ENCODE data around the gene RRP1B. TPM values are rescaled to one million over a fixed set of nuclear protein-coding genes. Genes with fewer than 3 reads are reported as not detected.
"Not testable (repeated sequence)": the region's sequence is repeated elsewhere in the genome, so short reads cannot be mapped to it uniquely, and the experiment has no call there.

Gene RRP1B
- total RNA-seq, 1 experiment from 2014 or later = 30.7 TPM

DNA sequence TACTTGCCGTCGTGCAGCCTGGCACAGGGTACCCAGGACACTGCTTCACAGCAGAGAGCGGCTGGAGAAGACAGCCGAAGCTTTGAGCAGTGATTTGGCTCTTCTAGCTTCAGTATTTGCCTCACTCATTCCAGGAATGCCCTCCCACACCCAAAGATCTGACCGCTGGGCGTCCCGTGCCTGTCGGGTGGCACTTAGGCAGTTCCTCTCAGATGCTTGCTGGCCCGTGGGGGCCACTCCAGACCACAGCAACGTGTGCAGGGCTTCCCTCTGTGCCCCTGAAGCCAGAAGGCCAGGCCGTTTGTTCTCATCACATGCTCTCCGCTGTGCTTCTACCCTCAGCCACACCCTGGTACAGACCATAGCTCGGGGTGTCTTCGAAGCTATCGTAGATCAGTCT is 17.0 kb downstream of the RRP1B start:
- no peak for DNase-seq (ENCODE audit: low read depth, low spot score)
- POLR2A ChIA-PET = no interaction called here
- intact Hi-C loops (cut with micrococcal nuclease; ENCODE audit: unreplicated experiment) = no loop called here
- TF ChIP-seq TCF7L2 (IDR thresholded peaks at IDR 0.05; ENCODE audit: low read depth, low read length) (no peak), POLR2AphosphoS5 (IDR thresholded peaks at IDR 0.05; ENCODE audit: low read depth, low read length) (no peak)
- TF ChIP-seq, protein P1, sequence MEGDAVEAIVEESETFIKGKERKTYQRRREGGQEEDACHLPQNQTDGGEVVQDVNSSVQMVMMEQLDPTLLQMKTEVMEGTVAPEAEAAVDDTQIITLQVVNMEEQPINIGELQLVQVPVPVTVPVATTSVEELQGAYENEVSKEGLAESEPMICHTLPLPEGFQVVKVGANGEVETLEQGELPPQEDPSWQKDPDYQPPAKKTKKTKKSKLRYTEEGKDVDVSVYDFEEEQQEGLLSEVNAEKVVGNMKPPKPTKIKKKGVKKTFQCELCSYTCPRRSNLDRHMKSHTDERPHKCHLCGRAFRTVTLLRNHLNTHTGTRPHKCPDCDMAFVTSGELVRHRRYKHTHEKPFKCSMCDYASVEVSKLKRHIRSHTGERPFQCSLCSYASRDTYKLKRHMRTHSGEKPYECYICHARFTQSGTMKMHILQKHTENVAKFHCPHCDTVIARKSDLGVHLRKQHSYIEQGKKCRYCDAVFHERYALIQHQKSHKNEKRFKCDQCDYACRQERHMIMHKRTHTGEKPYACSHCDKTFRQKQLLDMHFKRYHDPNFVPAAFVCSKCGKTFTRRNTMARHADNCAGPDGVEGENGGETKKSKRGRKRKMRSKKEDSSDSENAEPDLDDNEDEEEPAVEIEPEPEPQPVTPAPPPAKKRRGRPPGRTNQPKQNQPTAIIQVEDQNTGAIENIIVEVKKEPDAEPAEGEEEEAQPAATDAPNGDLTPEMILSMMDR (IDR thresholded peaks at IDR 0.05) = no peak
- CTCF ChIA-PET = no interaction called here
- no peaks in the 10 kb centered on the region for H3K9me3 ChIP-seq (ENCODE audit: control insufficient read depth, insufficient read depth, low read depth, low read length)
- no peaks in the 10 kb centered on the region for H3K27me3 ChIP-seq (ENCODE audit: control insufficient read depth, insufficient read depth, low read length)
- in situ Hi-C loops (cut with HindIII; ENCODE audit: low pct_unique_long_range_greater_than_20kb, low sequenced_read_pairs) = no loop called here
- no peak overlapping the region for H3K27ac ChIP-seq (ENCODE audit: low read length)
- H3K4me3 ChIP-seq (ENCODE audit: low read depth in 2 of 2, low read length in 2 of 2) = no peak overlapping the region
- no peaks in the 10 kb centered on the region for H3K4me1 ChIP-seq (ENCODE audit: control insufficient read depth, insufficient read depth, low read length)
- no TSS peak for BruUV-seq (replicated peaks)
- no peaks in the 10 kb centered on the region; the same call in 1 of the 2 replicates for H3K36me3 ChIP-seq (ENCODE audit: control insufficient read depth, insufficient read depth, low read length)
- ATAC-seq = no peak

DNA sequence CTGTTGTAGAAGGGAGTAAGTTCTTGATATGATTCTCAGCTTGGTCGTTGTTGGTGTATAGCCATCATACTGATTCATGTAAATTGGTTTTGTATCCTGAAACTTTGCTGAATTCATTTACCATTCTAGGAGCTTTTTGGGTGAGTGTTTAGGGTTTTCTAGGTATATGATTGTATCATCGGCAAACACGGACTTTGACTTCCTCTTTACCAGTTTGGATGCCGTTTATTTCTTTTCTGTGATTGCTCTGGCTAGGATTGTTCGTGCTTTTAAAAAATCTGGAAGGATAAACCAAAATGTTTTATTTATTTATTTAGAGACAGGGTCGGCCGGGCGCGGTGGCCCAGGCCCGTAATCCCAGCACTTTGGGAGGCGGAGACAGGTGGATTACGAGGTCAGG is 20.6 kb downstream of the RRP1B start:
- POLR2A ChIA-PET = interaction anchor here (0.6 kb wide), 1 partner anchor 55 kb away, joined by 5 read pairs; no protein-coding TSS in a partner anchor
- no peak for DNase-seq (ENCODE audit: low read depth, low spot score)
- BruUV-seq (replicated peaks) = TSS peak; percentile 67
- no peaks in the 10 kb centered on the region for H3K27me3 ChIP-seq (ENCODE audit: control insufficient read depth, insufficient read depth, low read length)
- H3K36me3 ChIP-seq (ENCODE audit: control insufficient read depth, insufficient read depth, low read length) = peaks cover 3% of the 10 kb centered on the region
- CTCF ChIA-PET = no interaction called here
- no peaks in the 10 kb centered on the region for H3K9me3 ChIP-seq (ENCODE audit: control insufficient read depth, insufficient read depth, low read depth, low read length)
- TF ChIP-seq TCF7L2 (IDR thresholded peaks at IDR 0.05; ENCODE audit: low read depth, low read length) (no peak), SIN3A (IDR thresholded peaks at IDR 0.05; ENCODE audit: borderline replicate concordance, insufficient read depth, low read depth, low read length) (no peak), POLR2AphosphoS5 (IDR thresholded peaks at IDR 0.05; ENCODE audit: low read depth, low read length) (no peak)
- TF ChIP-seq, protein P1 (IDR thresholded peaks at IDR 0.05) = no peak
- TF ChIP-seq, protein P2, sequence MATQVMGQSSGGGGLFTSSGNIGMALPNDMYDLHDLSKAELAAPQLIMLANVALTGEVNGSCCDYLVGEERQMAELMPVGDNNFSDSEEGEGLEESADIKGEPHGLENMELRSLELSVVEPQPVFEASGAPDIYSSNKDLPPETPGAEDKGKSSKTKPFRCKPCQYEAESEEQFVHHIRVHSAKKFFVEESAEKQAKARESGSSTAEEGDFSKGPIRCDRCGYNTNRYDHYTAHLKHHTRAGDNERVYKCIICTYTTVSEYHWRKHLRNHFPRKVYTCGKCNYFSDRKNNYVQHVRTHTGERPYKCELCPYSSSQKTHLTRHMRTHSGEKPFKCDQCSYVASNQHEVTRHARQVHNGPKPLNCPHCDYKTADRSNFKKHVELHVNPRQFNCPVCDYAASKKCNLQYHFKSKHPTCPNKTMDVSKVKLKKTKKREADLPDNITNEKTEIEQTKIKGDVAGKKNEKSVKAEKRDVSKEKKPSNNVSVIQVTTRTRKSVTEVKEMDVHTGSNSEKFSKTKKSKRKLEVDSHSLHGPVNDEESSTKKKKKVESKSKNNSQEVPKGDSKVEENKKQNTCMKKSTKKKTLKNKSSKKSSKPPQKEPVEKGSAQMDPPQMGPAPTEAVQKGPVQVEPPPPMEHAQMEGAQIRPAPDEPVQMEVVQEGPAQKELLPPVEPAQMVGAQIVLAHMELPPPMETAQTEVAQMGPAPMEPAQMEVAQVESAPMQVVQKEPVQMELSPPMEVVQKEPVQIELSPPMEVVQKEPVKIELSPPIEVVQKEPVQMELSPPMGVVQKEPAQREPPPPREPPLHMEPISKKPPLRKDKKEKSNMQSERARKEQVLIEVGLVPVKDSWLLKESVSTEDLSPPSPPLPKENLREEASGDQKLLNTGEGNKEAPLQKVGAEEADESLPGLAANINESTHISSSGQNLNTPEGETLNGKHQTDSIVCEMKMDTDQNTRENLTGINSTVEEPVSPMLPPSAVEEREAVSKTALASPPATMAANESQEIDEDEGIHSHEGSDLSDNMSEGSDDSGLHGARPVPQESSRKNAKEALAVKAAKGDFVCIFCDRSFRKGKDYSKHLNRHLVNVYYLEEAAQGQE (IDR thresholded peaks at IDR 0.05; ENCODE audit: insufficient read depth in 1 of 2, low read depth in 2 of 2, low read length in 1 of 2) = no peak
- intact Hi-C loops (cut with micrococcal nuclease; ENCODE audit: unreplicated experiment) (no loop called here), in situ Hi-C loops (cut with HindIII; ENCODE audit: low pct_unique_long_range_greater_than_20kb, low sequenced_read_pairs) (no loop called here)
- H3K4me3 ChIP-seq (ENCODE audit: low read depth in 2 of 2, low read length in 2 of 2) = no peak overlapping the region
- no peak overlapping the region for H3K27ac ChIP-seq (ENCODE audit: low read length)
- no peaks in the 10 kb centered on the region for H3K4me1 ChIP-seq (ENCODE audit: control insufficient read depth, insufficient read depth, low read length)
- ATAC-seq = no peak

DNA sequence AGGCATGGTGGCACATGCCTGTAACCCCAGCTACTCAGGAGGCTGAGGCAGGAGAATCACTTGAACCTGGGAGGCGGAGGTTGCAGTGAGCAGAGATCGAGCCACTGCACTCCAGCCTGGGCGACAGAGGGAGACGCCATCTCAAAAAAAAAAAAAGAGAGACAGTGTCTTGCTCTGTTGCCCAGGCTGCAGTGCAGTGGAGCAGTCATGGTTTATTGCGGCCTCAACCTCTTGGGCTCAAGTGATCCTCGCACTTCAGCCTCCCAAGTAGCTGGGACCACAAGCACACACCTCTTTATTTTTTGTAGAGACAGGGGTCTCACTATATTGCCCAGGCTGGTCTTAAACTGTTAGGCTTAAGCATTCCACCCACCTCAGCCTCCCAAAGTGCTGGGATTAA is 21.1 kb downstream of the RRP1B start:
- DNase-seq (ENCODE audit: low read depth, low spot score); H3K9me3 ChIP-seq (ENCODE audit: control insufficient read depth, insufficient read depth, low read depth, low read length); ATAC-seq; CTCF ChIA-PET; H3K4me3 ChIP-seq (ENCODE audit: low read depth in 2 of 2, low read length in 2 of 2); BruUV-seq (replicated peaks); intact Hi-C loops (cut with micrococcal nuclease; ENCODE audit: unreplicated experiment); H3K27ac ChIP-seq (ENCODE audit: low read length); H3K27me3 ChIP-seq (ENCODE audit: control insufficient read depth, insufficient read depth, low read length); H3K4me1 ChIP-seq (ENCODE audit: control insufficient read depth, insufficient read depth, low read length); H3K36me3 ChIP-seq (ENCODE audit: control insufficient read depth, insufficient read depth, low read length); in situ Hi-C loops (cut with HindIII; ENCODE audit: low pct_unique_long_range_greater_than_20kb, low sequenced_read_pairs): not testable (repeated sequence)
- POLR2A ChIA-PET = interaction anchor here (0.6 kb wide), 1 partner anchor 54 kb away, joined by 5 read pairs; no protein-coding TSS in a partner anchor

Data from Panc1 (cell line).